Measurements from ENCODE around the gene OR9Q1.

OR9Q1 gene

DNA sequence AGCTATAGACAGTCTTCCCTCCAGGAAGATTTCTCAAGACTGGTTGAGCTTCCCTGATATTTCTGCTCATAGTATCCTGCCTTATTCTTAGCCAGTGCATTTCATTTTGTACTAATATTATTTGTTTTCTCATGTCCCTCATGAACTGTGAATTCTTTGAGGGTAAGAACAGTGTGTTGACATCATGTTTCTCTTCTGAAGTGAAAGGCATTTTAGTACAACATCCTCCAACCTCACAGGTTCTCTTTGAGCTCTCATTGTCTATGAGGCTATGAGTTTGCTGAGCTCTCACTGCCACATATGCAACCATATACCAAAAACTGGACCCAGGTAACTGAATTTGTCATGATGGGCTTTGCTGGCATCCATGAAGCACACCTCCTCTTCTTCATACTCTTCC, 7.0 kb downstream of the OR9Q1 start, which contains the start of gene OR6Q1:
OR6Q1 (plus strand) TSS at position 301 of the 400 bp plus-strand sequence; CDS start at position 301, 0 bp downstream.
- no peak for DNase-seq (ENCODE audit: low read depth in 3 of 3)

DNA sequence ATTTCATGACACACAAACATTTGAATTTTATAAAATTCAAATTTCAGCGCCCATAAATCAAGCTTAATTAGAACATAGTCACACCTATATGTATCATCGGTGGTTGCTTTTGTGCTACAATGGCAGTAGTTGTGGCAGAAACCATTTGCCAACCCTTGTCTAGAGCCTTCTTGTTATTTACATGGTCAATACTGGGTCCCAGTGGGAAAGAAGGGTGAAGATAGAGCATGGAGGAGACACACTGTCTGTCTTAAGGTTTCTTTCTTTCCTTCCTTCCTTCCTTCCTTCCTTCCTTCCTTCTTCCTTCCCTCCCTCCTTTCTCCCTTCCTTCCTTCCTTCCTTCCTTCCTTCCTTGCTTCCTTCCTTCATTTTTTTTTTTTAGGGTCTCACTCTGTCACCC, 10.8 kb downstream of the OR9Q1 start:
- DNase-seq (ENCODE audit: low read depth in 3 of 3), result no peak

DNA sequence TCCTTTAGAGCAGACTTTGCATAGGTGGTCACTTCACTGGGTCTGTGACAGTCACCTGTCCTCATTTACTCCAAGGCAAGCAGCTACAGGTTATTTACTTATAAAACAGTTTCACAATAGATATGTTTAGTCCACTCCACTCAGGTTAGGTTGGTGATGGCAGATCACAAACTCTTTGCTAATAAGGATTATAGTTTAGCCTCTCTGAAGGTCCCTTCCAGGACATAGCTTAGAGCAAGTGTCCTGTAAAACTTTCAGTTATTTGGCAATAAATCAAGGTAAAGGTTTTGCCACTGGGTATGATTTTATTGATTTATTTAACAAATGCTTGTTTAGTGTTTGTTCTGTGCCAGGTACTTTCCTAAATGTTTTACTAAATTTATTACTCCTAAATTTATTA, 15.9 kb downstream of the OR9Q1 start:
- DNase-seq (ENCODE audit: low read depth in 3 of 3), result no peak

DNA sequence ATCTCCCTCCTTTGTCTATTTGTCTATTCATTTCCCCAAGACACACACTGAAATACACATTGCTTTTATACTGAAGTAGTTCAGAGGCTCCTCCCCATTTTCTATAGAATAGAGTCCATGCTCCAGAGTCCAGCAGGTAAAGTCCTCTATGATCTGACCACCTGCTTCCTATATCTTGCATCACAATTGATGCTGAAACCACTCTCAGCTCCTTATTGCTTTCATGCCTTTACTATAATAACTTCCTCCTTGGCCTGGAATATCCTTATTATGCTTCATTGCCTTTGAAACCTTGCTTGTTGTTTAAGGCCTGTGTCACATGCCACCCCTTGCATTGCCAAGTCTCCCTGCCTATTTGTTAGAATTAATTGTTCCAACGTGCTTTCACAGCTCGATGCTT, 19.7 kb downstream of the OR9Q1 start:
- no peak for DNase-seq (ENCODE audit: low read depth in 3 of 3)

DNA sequence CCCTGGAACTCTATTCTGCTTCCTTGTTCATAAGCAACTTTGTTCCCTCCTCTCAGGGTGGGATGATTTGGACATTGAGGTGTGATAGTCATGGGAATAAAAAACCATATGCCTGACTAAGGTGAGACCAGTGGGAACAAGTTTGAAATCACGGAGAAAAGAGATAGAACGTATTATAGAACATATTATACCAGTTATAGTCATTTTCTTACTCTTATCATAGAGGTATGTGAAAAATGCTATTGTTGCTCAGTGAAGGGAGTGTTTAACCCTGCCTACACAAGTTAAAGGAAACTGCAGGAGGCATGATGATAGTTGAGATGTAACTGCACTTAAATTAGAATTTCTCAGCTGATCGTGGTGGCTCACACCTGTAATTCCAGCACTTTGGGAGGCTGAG, 22.6 kb downstream of the OR9Q1 start:
- no peak for DNase-seq (ENCODE audit: low read depth in 3 of 3)

DNA sequence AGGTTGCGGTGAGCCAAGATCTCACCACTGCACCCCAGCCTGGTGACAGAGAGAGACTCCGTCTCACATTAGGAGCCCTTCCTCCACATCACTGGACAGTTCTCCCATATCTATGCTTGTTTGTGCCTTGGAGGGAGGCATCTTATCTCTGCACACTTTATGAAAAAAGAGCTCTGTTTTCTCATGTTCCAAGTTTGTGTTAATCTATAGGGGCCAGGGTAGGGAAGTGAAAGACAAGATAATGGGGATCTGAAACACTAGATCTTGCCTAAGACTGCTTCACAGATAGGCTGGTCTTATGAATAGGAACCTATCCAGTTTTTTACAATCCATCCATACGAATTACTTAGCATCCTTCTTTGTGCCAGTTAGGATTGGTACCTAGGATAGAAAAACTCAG, 24.1 kb downstream of the OR9Q1 start:
- DNase-seq (ENCODE audit: low read depth in 3 of 3), result no peak

DNA sequence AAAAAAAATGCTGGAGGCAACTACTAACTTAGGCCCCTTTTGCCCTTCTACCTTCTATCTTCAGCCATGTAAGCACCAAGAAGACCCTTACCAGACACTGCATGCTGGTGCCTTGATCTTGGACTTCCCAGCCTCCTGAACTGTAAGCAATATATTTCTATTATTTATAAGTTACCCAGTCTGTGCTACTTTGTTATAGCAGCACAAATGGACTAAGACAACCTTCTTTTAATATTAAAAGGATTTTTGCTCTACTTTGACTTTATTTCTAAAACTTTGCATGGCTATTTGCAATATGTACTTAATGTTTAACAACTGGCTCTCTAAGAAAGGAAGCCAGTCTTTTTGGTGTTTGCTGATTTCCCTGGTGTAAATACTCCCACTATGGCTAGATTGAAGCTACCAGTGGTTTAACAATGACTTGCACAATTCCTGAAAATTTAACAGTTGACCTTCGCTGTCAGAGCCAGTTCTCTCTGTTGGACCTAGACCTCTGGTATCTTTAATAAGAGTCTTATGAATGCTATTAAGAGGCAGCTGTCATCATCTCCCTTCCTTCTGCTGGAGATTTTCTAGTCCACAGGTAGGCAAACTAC, 32.2 kb downstream of the OR9Q1 start:
- DNase-seq (ENCODE audit: low read depth in 3 of 3), result no peak

DNA sequence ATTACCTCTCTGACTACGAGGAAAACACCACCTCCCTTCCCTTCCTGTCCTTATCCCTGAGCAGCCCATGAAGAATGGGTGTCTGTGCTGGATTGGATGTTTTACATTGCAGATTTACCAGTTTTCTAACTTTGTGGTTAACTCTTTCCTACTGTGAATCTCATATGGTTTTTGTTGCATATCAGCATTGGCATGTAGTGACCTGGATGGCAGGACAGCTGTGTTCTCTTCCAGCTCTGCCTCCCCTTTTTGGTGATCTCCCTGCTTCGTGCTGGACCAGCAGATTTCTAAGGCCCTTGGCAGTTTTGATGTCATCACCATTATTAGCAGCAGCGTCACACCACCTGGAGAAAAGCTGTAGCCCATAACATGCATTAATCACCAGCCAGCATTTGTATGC, 33.8 kb downstream of the OR9Q1 start:
- DNase-seq (ENCODE audit: low read depth in 3 of 3), result no peak

DNA sequence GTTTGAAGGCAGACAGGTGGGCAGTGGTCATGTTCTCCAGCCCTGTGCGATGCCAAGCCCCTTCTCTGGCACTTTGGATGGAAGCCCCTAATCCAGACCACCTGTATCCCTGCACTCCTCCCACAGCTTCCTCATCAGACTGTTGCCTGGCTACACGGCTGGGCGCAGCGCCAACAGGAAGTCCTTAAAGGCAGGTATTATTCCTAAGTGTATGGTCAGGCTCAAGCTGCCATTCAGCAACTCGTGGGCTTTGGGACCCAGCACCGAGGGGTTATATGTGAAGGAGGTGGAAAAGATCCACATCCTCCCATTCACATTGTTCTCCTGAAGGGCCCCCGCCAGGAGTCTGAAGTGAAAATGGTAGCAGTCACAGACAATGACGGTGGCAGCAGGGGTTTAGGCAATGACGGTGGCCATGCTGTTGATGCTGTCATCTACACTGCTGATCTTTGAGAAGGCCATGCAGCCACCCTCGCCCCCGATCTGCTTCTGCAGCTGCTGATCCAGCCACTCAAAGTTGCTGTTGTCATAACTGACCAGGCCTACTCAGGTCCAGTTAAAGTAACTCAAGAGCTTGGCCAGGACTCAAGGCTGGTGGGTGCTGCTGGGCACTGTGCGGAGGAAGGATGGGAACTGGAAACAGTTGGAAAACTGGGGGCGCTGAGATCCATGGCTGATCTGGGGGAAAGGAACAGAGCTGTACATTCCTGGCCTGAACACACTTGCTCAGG, 34.8 kb downstream of the OR9Q1 start:
- DNase-seq (ENCODE audit: low read depth in 3 of 3), result no peak

DNA sequence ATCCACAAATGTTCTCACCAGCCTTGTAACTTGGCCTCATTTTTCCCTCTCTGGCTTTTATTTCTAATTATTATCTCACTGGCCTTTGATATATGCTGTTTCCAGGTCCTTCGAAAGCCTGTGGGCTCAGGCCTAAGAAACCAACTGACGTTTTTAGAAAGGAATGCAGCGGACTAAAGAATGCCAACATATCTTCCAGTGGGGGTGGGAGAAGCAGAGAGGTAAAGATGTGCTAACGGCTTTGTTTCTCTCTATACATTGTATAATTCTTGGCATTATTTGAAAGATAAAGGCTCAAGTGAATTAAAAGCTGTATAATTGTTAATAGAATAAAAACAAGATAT, 35.3 kb downstream of the OR9Q1 start:
- DNase-seq (ENCODE audit: low read depth in 3 of 3), result no peak

DNA sequence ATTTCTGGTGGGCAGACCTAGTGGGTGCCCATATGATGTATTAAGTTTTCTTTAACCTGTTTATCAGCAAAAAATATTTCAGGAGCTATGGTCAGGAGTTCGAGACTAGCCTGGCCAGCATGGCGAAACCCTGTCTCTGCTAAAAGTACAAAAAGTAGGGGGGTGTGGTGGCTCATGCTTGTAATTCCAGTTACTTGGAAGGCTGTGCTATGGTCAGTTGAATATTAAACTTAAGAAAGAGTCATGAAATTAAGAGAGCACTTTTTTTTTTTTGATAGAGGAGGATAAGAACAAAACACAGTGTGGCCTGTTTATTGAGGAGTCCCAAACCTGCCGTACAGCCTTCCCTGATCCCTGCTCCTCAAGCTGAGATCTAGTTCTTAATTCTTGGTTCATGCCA, 36.9 kb downstream of the OR9Q1 start:
- no peak for DNase-seq (ENCODE audit: low read depth in 3 of 3)

DNA sequence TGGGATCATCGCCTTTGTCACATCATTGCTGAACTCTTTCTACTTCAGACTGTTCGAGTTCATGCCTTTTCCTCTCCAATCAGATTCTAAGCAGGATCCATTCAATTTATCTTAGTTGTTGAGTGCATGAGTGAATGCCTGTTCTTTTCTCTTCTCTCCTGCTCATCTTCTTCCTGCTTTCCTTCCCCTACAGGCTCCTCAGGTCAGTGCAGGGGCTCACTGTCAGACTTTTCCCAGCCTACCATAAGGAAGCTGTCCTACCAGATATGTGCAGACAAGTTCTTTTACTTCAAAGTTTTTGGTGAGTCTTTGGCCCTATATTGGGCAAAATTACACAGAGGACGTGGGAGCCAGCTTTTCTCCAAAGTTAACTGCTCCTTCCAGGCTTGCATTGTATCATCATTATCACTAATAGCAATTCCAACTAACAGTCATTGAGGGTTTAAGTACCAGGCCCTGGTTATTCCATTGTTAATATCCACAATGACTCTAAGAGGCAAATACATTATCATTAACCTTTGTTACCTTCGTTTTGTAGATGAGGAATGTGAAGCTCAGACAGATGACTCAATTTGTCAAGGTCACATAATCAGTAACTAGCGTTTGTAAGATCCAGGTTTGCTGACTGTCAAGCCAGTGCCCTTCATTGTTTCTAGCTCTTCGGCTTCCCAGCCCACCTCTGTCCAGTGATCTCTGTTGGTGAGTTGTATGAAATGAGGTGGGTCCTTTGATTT, 37.4 kb downstream of the OR9Q1 start:
- no peak for DNase-seq (ENCODE audit: low read depth in 3 of 3)

DNA sequence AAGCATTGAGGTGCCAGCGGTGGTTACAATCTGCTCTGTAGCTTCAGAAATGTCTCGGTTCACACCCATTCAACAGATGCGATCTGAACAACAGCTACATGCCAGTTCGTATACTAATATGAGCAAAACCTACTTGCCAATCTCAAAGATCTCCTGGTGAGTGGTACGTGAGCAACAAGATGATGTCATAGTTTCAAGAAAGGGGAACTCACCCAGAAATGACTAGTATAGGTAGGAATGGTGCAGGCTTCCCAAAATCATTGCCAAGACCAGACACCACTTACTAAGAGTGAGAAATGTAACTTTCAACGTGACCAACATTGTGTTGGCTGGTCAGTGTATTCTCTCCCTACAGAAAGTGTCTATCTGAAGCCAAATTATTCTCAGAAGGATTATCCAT, 38.1 kb downstream of the OR9Q1 start:
- DNase-seq (ENCODE audit: low read depth in 3 of 3), result no peak

DNA sequence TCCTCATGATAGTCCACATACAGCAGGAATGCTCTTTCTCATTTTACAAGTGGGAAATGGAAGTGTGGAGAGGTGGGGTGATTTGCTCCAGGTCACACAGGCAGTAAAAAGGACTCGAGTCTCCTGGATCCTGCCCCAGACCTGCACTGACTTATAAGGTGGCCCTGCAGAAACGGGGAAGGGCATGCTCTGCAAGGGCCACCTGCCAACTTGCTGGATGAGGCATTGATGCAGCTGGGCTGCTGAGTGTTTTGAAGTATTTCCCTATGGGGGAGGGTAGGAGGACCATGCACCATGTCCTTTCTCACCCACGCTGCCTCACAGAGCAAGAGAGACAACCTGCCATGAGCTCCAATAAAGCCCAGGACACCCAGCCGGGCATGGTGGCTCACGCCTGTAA, 44.0 kb downstream of the OR9Q1 start:
- no peak for DNase-seq (ENCODE audit: low read depth in 3 of 3)

DNA sequence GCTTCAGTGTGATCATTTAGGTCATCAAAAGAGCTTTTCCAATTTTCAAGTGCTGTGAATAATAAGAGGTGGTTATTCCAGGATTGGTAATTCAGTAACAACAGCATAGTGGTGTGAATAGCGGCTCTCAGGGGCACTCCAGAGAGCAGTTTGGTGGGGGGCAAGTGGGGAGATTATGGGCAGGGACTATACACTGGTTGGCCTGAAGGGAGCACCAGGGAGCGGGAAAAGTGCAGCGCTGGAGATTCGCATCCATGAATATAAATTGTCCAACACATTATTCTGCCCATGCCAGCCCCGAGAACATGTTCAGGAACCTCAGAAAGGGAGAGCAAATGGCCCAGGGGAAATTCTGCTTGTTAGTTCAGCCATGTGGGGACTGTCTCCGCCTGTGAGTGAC, 45.0 kb downstream of the OR9Q1 start:
- no peak for DNase-seq (ENCODE audit: low read depth in 3 of 3)

DNA sequence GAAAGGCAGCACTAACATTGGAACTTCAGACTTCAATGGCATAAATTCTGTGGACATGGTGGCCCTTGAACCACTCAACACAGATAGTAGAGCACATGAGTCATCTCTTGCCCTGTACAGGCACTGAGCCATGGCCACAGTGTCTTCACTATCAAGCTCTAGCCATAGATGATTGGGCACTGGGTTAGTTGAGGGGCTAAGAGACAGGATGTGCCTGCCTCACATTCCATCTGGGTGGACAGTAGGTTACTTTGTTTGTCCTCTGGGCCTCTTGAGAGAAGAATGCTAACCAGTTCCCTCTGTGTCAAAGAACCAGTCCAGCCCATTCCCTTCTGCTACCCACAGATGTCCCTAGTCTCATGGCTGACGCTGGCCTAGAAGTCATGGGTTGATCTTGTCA, 46.9 kb downstream of the OR9Q1 start:
- DNase-seq (ENCODE audit: low read depth in 3 of 3), result no peak

DNA sequence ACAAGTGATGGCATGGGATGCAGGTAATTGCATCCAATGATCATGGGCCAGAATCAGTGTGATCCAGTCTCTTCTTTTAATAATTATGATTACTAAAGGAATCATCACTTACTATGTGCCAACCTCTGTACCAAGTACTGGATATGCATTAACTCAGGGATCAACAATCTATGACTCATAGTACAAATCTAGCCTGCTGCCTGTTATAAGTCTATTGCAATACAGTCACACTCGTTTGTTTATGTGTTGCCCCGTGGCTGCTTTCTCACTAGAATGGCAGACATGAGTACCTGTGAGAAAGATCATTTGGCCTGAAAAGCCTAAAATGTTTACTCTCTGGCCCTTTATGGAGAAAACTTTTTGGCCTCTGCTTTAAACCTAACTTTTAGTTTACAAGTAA, 52.1 kb downstream of the OR9Q1 start:
- no peak for DNase-seq (ENCODE audit: low read depth in 3 of 3)

DNA sequence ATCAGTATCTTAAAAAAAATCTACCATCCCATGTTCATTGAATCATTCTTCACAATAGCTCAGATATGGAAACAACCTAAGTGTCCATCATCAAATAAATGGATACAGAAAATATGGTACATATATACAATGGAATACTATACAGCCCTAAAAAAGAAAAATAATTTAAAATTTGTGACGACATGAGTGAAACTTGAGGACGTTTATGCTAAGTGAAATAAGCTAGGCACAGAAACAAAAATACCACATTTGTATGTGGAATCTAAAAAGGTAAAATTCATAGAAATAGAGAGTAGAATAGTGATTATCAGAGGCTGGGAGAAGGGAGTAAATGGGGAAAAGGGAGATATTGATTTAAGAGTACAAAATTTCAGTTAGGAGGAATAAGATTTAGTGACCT, 62.8 kb downstream of the OR9Q1 start:
- DNase-seq (ENCODE audit: low read depth in 3 of 3), result no peak

DNA sequence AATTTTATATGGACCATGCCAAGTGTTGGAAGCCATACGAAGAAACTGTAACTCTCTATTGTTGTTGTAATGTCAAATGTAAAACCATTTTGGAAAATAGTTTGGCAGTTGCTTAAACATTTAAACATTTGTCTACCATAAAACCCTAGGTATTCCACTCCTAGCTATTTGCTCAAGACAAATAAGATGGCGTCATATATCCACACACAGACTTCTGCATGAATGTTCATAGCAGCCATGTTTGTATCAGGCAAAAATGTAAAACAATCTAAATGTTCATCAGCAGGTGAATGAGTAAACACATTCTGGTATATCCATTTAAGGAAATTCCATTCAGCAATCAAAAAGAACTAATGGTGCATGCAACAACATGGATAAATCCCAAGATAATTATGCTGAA, 73.8 kb downstream of the OR9Q1 start:
- no peak for DNase-seq (ENCODE audit: low read depth in 3 of 3)

DNA sequence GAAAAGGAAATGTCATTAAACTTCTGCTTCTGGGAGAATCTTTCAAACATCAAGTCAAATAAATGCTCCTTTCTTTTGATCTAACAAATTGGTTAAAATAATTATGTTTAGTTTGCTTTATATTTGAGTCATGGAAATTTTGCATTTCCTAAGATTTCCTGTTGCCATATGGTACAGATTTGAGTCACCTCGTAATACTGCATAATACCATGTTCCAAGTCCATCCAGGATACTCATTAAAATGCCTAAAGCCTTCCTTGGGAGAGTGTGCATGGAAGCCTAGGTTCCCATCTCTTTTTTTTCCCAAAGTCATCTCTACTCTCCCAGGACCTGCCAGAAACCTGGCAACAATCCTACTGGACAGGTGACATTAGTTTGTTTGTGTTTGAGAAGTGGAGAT, 97.4 kb downstream of the OR9Q1 start:
- DNase-seq (ENCODE audit: low read depth in 3 of 3), result no peak

DNA sequence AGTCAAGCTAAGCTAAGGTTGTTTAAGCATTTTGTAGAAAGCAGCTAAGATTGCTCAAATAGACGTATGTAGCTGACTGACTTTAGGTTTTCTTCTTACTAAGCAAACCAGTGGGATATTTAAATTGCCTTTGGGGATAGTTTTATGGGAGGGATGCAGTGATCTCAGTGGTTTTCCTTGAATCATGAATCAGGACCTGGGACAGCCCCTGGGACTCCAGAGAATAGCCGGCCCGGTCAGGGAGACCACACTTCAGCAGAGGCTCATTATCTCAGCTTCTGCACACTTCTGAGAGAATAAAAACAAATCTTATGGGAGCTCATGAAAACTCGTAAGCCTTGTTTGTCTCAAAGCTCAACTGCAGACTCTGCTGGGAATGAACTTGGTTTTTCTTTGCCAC, 101.8 kb downstream of the OR9Q1 start, which contains the start of gene OR9I1:
OR9I1 (minus strand) TSS at position 62 of the 400 bp plus-strand sequence. CDS start 6,086 bp downstream, outside the sequence.
- DNase-seq (ENCODE audit: low read depth in 3 of 3), result no peak

DNA sequence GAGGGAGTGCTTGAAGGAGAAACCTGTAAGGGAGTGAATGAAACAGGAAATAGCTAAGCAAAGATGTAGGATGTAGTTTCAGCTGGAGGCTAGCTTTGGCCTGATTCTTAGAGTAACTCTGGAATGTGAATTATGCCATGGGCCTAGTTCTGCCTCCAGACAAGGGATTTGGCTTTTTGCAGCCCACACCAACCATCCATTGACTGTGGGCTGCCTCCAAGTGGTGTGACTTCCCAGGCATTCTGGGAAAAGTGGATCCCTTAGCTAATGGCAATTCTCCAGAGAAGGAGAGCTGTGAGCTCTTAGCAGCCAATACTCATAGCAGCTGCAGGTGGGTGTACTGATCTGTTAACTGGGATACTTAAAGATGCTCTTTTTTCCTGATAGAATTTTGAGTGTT, 103.7 kb downstream of the OR9Q1 start:
- DNase-seq (ENCODE audit: low read depth in 3 of 3), result no peak

Data from stimulated activated CD4-positive, alpha-beta T cell treated with anti-CD3 and anti-CD28 coated beads, TNF-alpha, amount 100 ng/mL, for 4 hours (primary cell).